Glutamatergic neuron (in vitro differentiated cells): ENCODE data around the gene AAMDC. TPM values are rescaled to one million over a fixed set of nuclear protein-coding genes. Genes with fewer than 3 reads are reported as not detected.

Experiments used
- DNase-seq: peaks from one replicate; pipeline ENCODE4 v3.0.0; 2022
- H3K27ac Mint-ChIP-seq: one replicate; pipeline ENCODE4 v1.8.0; 2020; ENCODE audit warnings: mild to moderate bottlenecking, mixed read lengths, inconsistent platforms; ENCODE audit not compliant: unreplicated experiment
- H3K27me3 Mint-ChIP-seq: one replicate; pipeline ENCODE4 v1.8.0; 2020; ENCODE audit warnings: mild to moderate bottlenecking, moderate library complexity, mixed read lengths, inconsistent platforms; ENCODE audit not compliant: unreplicated experiment
- H3K36me3 Mint-ChIP-seq: one replicate; pipeline ENCODE4 v1.8.0; 2020; ENCODE audit warnings: mild to moderate bottlenecking, mixed read lengths, inconsistent platforms; ENCODE audit not compliant: unreplicated experiment
- H3K4me1 Mint-ChIP-seq: one replicate; pipeline ENCODE4 v1.8.0; 2020; ENCODE audit warnings: mild to moderate bottlenecking, low read depth, mixed read lengths, inconsistent platforms; ENCODE audit not compliant: unreplicated experiment
- H3K4me3 Mint-ChIP-seq: one replicate; pipeline ENCODE4 v1.8.0; 2020; ENCODE audit warnings: mild to moderate bottlenecking, mixed read lengths, inconsistent platforms; ENCODE audit not compliant: unreplicated experiment
- H3K9me3 Mint-ChIP-seq: one replicate; pipeline ENCODE4 v1.8.0; 2020; ENCODE audit warnings: mild to moderate bottlenecking, moderate library complexity, mixed read lengths, inconsistent platforms; ENCODE audit not compliant: unreplicated experiment
- CTCF ChIP-seq: fragments of 200-600 bp; sonication (generic); IDR thresholded peaks from one replicate; pipeline ENCODE4 v1.5.0; 2021; ENCODE audit not compliant: partially characterized antibody, unreplicated experiment
- total RNA-seq: library from RNA; stranded (reverse); fragmentation: NEBNext Ultra II Directional; extraction: Animal tissue kit (Norgen Biotek cat#: 25700); gene quantifications from one replicate; pipeline ENCODE4 v1.2.1, GENCODE V29; 2021; ENCODE audit not compliant: unreplicated experiment

AAMDC gene
- total RNA-seq, 1 donor from 2014 or later, result 11.4 TPM

GRCh38 chr11:77779935-77780334 lies 41.0 kb upstream of the AAMDC start:
- TF ChIP-seq CTCF, result no peak
- H3K4me3 Mint-ChIP-seq, result no peak overlapping the region
- H3K4me1 Mint-ChIP-seq, result peaks cover 2% of the 10 kb centered on the region
- H3K27me3 Mint-ChIP-seq, result no peaks in the 10 kb centered on the region
- no peaks in the 10 kb centered on the region for H3K9me3 Mint-ChIP-seq
- no peaks in the 10 kb centered on the region for H3K36me3 Mint-ChIP-seq
- no peak overlapping the region for H3K27ac Mint-ChIP-seq
- DNase-seq, result no peak

GRCh38 chr11:77783025-77783424 lies 37.9 kb upstream of the AAMDC start:
- no peak for DNase-seq
- H3K27ac Mint-ChIP-seq, result no peak overlapping the region
- TF ChIP-seq CTCF, result no peak
- no peaks in the 10 kb centered on the region for H3K9me3 Mint-ChIP-seq
- no peak overlapping the region for H3K4me3 Mint-ChIP-seq
- H3K36me3 Mint-ChIP-seq, result no peaks in the 10 kb centered on the region
- peaks cover 2% of the 10 kb centered on the region for H3K4me1 Mint-ChIP-seq
- H3K27me3 Mint-ChIP-seq, result no peaks in the 10 kb centered on the region

GRCh38 chr11:77784572-77784971 lies 36.4 kb upstream of the AAMDC start:
- H3K4me3 Mint-ChIP-seq, result no peak overlapping the region
- no peak for DNase-seq

GRCh38 chr11:77789061-77789730 lies 31.7 kb upstream of the AAMDC start:
- no peak for DNase-seq
- peaks cover 38% of the 10 kb centered on the region for H3K36me3 Mint-ChIP-seq
- H3K4me3 Mint-ChIP-seq, result no peak overlapping the region
- H3K4me1 Mint-ChIP-seq, result peaks cover 3% of the 10 kb centered on the region
- peaks cover 8% of the 10 kb centered on the region for H3K9me3 Mint-ChIP-seq
- H3K27ac Mint-ChIP-seq, result no peak overlapping the region
- H3K27me3 Mint-ChIP-seq, result peaks cover 7% of the 10 kb centered on the region
- no peak for TF ChIP-seq CTCF

More at GRCh38 chr11:77784572-77784971, 36.4 kb upstream of the AAMDC start:
- Mint-ChIP-seq H3K36me3 (no peaks in the 10 kb centered on the region), H3K9me3 (no peaks in the 10 kb centered on the region), H3K27me3 (peaks cover 4% of the 10 kb centered on the region), H3K4me1 (peaks cover 3% of the 10 kb centered on the region), H3K27ac (no peak overlapping the region)
- TF ChIP-seq CTCF, result no peak

GRCh38 chr11:77789731-77790476 lies 31.0 kb upstream of the AAMDC start:
- peaks cover 8% of the 10 kb centered on the region for H3K9me3 Mint-ChIP-seq
- peaks cover 7% of the 10 kb centered on the region for H3K27me3 Mint-ChIP-seq
- no peak overlapping the region for H3K4me3 Mint-ChIP-seq
- peaks cover 3% of the 10 kb centered on the region for H3K4me1 Mint-ChIP-seq
- TF ChIP-seq CTCF, result no peak
- peaks cover 38% of the 10 kb centered on the region for H3K36me3 Mint-ChIP-seq
- DNase-seq, result no peak
- H3K27ac Mint-ChIP-seq, result no peak overlapping the region
